HG03575 (cell line): ENCODE measurements around the gene SLC22A1.
"Not testable (repeated sequence)": the region's sequence is repeated elsewhere in the genome, so short reads cannot be mapped to it uniquely, and the experiment has no call there.

Source experiments
- ATAC-seq: cut with Tn5 transposase; IDR thresholded peaks from one replicate; pipeline ENCODE4 v1.9.1; 2021; ENCODE audit not compliant: unreplicated experiment, insufficient number of reproducible peaks, low FRiP score; ENCODE audit errors: extremely low read depth

Gene SLC22A1

DNA sequence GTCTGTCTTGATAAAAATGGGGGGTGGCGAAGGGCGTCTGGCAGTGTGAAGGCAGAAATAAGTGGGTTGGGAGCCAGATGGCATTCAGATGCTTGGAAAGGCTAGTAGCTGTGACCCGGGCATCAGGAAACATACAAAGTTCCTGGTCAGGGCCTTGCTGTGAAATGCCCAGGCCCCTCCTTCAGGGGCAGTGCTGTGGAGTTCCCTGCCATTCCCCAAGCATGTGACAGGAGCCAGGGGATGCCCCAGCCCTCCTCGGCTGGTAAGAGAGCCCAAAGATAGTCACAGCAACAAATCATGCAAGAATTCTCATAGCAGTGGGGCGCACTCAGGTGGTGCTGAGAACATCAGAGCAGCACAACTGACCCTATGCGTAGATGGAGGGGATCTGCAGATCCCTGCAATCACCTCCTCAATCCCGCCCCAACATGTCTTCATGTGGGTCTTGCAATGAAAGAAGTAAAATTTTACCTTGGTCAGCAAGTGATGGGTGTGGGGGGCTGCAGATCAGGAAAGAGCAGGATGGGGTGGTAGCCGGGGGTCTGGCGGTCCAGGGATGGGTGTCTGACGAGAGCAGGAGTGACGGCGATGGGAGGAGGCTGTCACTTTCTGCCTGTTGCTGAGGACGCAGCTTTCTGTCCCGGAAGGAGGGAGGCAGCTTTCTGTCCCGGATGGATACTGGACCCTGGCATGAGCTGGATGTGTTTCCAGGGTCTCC, 39.5 kb downstream of the SLC22A1 start:
- ATAC-seq = no peak

- no peak for ATAC-seq
Measured at GRCh38 chr6:160161647-160161986, 40.0 kb downstream of the SLC22A1 start.

DNA sequence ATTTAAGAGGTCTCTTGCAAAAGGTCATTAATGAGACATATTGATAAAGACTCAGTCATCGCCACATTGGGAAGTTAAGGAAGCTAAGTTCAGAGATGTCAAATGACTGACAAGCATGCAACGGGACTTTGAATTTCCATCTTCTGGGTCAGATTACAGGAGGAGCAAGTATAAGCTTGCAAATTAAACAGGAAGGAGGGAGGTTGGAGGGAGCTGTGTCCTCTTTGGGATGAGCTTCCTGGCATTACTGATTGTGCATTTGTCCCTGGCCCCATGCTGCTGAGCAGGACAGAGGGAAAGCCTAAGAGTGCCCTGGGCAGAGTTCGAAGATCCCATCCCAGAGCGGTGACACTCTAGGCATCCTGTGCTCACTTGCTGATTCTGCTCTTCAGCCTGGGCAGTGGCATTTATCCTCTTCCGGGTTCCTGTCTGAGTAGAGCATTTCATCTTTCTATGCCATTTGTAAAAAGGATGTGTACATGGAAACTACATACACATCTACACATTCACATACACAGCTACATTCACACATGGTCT, 40.5 kb downstream of the SLC22A1 start:
- no peak for ATAC-seq

GRCh38 chr6:160163425-160163824, 41.8 kb downstream of the SLC22A1 start:
- no peak for ATAC-seq

DNA sequence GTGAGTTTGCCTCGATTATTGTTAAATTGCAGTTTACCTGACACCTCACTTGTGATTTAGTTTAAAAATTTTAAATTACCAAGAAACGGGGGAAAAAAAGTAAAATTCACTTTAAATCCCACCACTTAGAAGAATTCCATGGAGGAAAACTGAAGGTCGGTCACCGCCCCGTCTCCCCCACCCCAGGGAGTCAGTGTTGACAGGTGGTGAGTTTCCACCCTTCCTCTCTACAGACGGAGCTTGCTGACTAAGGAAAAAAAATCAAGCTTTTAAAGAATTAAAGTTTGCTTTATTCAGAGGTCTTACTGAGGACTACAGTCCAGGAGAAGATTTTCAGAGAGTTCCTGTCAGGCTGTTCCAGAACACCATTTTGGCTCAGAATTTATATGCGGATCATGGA, 42.3 kb downstream of the SLC22A1 start:
- no peak for ATAC-seq

DNA sequence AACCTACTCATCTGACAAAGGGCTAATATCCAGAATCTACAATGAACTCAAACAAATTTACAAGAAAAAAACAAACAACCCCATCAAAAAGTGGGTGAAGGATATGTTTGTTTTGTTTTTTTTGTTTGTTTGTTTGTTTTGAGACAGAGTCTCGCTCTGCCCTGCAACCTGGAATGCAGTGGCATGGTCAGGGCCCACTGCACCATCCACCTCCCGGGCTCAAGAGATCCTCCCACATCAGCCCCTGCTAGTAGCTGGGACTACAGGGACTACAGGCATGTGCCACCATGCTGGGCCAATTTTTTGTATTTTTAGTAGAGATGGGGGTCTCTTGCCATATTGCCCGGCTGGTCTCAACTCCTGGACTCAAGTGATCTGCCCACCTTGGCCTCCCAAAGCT, 44.3 kb downstream of the SLC22A1 start:
- ATAC-seq = not testable (repeated sequence)

GRCh38 chr6:160167604-160168399, 46.2 kb downstream of the SLC22A1 start:
- no peak for ATAC-seq

GRCh38 chr6:160170018-160170680, 48.5 kb downstream of the SLC22A1 start:
- no peak for ATAC-seq

DNA sequence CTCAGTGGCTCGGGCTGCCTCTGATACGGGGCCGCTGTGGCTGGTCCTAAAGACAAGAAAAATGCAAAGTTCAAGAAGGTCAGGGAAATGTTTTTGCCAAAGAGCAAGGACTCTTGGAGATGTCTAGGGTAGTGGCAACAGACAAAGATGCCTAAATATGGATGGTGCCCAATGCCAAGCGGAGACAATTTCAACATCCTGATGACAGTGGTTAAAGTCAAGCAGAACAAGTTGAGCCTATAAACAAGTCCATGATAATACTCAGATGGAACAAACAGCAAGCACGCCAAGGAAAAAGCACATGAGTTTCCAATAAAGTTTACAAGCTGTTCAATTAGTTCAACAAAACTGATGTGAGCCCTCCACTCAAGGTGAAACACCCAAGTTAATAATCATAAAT, 51.1 kb downstream of the SLC22A1 start:
- no peak for ATAC-seq

DNA sequence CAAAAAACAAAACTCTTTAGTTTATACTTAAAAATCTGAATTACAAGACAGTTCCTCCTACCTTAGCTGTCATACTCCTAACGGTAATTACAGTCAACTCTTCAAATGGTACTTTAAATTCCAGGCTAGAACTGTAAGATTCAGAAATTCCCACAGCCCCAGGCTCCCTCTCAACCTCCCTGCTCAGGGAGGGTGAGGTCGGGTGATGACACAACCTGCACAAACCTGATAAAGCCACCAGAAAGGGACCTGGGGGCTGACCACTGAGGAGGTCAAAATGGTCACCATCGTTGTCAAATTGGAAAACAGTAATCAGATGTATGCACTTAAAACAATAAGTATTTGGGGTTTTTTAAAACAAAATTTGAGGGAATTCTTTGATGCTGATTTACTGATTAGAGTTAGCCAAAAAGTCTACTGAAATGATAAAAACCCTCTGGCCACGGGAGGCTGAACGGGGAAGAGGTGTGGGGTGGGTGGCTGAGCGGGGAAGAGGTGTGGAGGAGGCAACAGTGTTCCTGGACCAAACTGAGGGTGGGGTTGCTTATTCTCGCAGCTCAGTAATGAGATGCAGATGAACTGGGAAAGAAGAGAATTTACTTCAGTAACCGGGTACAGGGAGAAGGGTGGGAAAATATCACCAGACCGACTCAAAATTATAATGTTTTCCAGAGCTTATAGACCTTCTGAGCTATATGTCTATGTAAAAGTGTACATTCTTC, 52.4 kb downstream of the SLC22A1 start:
- no peak for ATAC-seq

DNA sequence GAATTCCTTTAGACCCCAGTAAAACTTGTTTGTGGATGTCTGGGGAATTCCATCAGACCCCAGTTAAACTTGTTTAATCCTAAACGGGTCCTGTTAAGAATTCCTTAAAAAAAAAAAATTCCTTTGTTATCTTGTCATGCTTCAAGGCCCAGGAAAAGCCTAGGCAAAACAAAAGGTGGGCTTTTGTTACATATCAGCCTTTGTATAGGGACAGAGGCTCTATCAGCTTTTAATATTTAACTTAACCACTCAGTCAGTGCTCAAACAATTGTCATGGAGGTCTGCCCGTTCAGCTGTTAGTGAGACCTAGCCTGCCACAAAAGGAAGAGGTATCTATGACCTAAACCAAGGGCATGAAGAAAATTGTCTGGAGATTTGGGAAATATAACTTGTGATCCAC, 53.1 kb downstream of the SLC22A1 start:
- ATAC-seq = no peak

DNA sequence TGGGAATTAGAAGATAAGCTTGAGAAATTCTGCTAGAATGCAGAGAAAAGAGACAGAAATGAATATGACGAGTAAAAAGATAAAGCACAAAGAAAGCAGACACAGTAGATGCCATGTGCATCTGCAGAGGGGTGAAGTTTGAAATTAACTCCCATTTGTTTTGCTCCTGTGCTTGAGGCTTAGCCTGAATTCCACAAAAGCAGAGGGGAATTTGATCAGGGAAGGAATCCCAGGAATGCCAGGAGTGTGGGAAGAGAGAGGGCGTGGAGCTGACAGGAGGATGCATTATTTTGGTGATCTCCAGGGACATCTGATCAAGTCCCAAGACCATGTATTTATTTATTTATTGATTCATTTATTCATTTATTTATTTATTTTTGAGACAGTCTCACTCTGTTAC, 55.6 kb downstream of the SLC22A1 start:
- ATAC-seq = no peak

DNA sequence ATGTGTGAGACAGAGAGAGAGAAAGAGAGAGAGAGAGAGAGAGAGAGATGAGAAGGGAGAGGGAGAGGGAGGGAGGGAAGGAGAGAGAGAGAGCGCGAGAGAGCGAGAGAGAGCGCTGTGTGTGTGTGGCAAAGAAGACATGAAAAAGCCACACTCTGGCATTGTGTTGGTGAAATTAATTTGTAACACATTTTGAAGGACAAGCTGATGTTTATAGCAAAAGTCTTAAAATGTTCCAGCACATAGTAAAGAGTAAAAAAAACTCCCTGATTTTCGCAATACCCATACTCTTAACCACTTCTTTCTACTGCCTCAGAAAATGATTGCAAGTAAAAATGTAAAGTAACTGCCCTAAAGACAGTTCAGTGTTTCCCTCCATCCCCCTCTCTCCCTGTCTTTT, 56.7 kb downstream of the SLC22A1 start:
- ATAC-seq = no peak

GRCh38 chr6:160180706-160181105, 59.1 kb downstream of the SLC22A1 start:
- no peak for ATAC-seq

DNA sequence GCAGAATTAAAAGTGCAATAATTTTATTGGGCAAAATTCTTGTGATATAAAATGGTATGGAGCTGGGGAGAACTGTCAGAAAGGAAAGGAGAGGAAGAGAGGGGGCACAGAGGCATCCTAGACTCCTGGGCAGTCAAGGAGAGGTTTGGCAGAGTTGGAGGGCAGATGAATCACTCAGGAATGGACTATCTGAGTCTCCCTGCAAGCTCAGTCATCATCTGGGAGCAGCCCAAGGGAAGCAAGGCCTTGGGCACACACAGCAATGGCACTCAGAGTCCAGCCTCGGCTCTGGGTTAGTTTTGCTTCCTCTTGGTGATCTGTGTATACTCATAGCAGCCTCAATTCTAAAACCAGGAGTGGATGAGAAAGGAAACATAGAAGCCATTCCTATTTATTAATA, 67.2 kb downstream of the SLC22A1 start:
- no peak for ATAC-seq

DNA sequence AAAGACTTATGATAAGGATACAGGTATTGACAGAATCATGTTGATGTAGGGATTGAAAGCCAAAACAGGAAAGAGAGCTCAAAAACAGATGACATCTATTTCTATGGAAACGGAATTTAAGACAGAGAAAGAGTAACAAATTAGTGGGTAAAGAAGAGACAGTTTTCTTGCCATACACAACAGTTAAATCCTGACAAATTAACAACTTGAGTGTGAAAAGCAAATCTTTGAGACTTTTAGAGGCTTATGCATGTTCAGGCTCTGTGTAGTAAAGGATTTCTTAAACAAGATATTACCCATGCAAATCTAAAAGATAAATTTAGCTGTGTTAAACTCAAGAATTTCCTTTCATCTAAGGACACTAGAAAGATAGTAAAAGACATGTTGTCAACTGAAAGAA, 68.5 kb downstream of the SLC22A1 start:
- no peak for ATAC-seq

DNA sequence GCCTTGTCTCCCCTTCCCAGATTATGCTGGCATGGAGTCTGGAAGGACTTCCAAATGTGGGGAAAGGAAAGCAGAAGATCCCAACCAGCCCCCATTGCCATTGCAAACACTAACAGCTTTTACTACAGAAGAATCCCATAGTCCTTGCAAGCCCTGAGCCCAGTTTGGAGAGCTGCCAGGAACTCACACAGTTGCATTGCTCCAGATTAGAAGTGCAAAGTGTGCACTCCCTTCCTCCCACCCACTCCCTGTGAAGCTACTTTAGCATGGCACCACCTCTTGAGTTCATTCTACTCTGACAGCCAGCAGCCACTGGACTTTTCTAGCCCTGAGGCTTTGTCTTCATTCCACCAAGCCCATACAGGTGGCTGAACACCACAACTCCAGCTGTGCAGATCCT, 69.4 kb downstream of the SLC22A1 start:
- ATAC-seq = no peak

GRCh38 chr6:160192840-160193239, 71.2 kb downstream of the SLC22A1 start:
- no peak for ATAC-seq

- no peak for ATAC-seq
Measured at GRCh38 chr6:160194808-160195207, 73.2 kb downstream of the SLC22A1 start.
